Measurements from ENCODE around the gene CLIC5. TPM values are rescaled to one million over a fixed set of nuclear protein-coding genes. Genes with fewer than 3 reads are reported as not detected.

The CLIC5 gene
- total and polyA plus RNA-seq, 2 of the 8 experiments (the other 6 are each of a cell fraction or from before 2014, with no cell fraction given), result 0.12 to 0.15 TPM

DNA sequence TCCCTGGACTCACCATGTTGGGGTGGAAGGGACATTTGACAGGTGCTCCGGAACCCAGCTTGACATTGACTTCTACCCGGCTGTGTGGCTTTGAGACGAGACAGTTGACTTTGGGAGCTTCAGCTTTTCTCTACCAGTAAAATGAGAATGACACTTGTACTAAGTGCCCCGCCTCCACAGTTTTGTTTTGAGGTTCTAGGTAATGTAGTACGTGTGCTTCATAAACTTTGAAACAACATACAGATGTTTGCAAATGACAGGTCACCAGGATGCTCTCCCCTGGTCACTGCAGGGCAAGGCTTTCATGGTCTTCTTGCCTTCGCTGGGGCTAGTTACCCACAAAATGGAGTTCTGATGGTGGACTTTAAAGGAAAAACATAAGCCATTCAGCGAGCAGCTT is 31.3 kb downstream of the CLIC5 start:
- CTCF ChIA-PET (ENCODE audit: partially characterized antibody), result interaction anchor here (1.3 to 2.2 kb wide), 2 partner anchors 40 to 54 kb away, joined by 3 to 7 read pairs; no protein-coding TSS in a partner anchor

More for the DNA sequence above, 31.3 kb downstream of the CLIC5 start:
- POLR2A ChIA-PET (ENCODE audit: partially characterized antibody), result no interaction called here
- Histone ChIP-seq H2AK5ac (ENCODE audit: low read depth, low read length) (no peak overlapping the region), H4K8ac (ENCODE audit: extremely low read depth, insufficient read depth, low read length) (no peak overlapping the region), H3K4ac (replicated peaks; ENCODE audit: insufficient read length, low read depth, low read length) (no peak overlapping the region), H4K91ac (replicated peaks; ENCODE audit: insufficient read length, low read length) (no peak overlapping the region), H3K56ac (replicated peaks; ENCODE audit: insufficient read length, low read depth, low read length) (no peak overlapping the region), H4K5ac (ENCODE audit: insufficient read length, low read depth, low read length) (no peak overlapping the region), H2BK15ac (ENCODE audit: low read length) (no peak overlapping the region), H2BK120ac (replicated peaks; ENCODE audit: low read depth, low read length) (no peak overlapping the region), H3K14ac (ENCODE audit: insufficient read length) (no peak overlapping the region), H3K18ac (ENCODE audit: extremely low read depth, low read length) (no peak overlapping the region), H2BK20ac (ENCODE audit: low read length) (no peak overlapping the region), H3K9ac (replicated peaks in 1 of 4; ENCODE audit: extremely low read depth in 1 of 4, low read depth in 3 of 4, low read length in 3 of 4) (no peak overlapping the region), H3K4me3 (ENCODE audit: extremely low read depth in 1 of 4, insufficient read depth in 2 of 4, low read depth in 3 of 4, low read length in 4 of 4) (no peak overlapping the region), H3K4me1 (replicated peaks in 1 of 4; ENCODE audit: control insufficient read depth in 3 of 4, insufficient read depth in 4 of 4, low read length in 3 of 4) (no peaks in the 10 kb centered on the region), H3K27me3 (replicated peaks in 1 of 4; ENCODE audit: control insufficient read depth in 3 of 4, extremely low read depth in 1 of 4, insufficient read depth in 3 of 4, low read length in 3 of 4) (no peaks in the 10 kb centered on the region), H3K4me2 (ENCODE audit: insufficient read depth in 1 of 2, low read depth in 2 of 2, low read length in 2 of 2) (no peak overlapping the region), H3K79me2 (ENCODE audit: control insufficient read depth in 1 of 2, insufficient read depth in 2 of 2, low read length in 2 of 2) (no peaks in the 10 kb centered on the region), H3K79me1 (ENCODE audit: low read depth, low read length) (no peaks in the 10 kb centered on the region), H2BK12ac (ENCODE audit: low read depth, low read length) (no peak overlapping the region), H3K27ac (ENCODE audit: low read depth, low read length) (no peak overlapping the region), H3K9me3 (ENCODE audit: insufficient read depth in 2 of 2, low read depth in 1 of 2, low read length in 1 of 2) (no peaks in the 10 kb centered on the region), H3K23ac (ENCODE audit: insufficient read length) (no peak overlapping the region), H2BK5ac (ENCODE audit: low read depth, low read length) (no peak overlapping the region), H3K36me3 (ENCODE audit: control insufficient read depth in 2 of 4, insufficient read depth in 4 of 4, low read length in 3 of 4) (no peaks in the 10 kb centered on the region), H2AFZ (ENCODE audit: low read length) (no peak overlapping the region), H3K23me2 (ENCODE audit: low read depth, low read length) (no peaks in the 10 kb centered on the region), H4K20me1 (replicated peaks in 1 of 2; ENCODE audit: control insufficient read depth in 1 of 2, insufficient read depth in 2 of 2, low read length in 2 of 2) (no peaks in the 10 kb centered on the region)
- 88% methylated on average over 7 of the region's 7 CpGs; no CpG with 5 or more reads in 1 of the 2 experiments for WGBS, 2 experiments (ENCODE audit: extremely low coverage in 1 of 2, insufficient coverage in 1 of 2, insufficient read length in 1 of 2, insufficient replicate concordance in 2 of 2, low coverage in 1 of 2, low lambda C conversion rate in 2 of 2, missing lambda C conversion rate in 1 of 2)
- FAIRE-seq (no peak), DNase-seq (ENCODE audit: low read depth in 1 of 2, low spot score in 2 of 2) (no peak)
- TF ChIP-seq RFX5 (IDR thresholded peaks at IDR 0.05; ENCODE audit: borderline replicate concordance, low read depth, low read length) (no peak), BRCA1 (IDR thresholded peaks at IDR 0.05; ENCODE audit: low read depth, low read length) (no peak), TCF12 (IDR thresholded peaks at IDR 0.05; ENCODE audit: low read depth, low read length) (no peak), CEBPB (IDR thresholded peaks at IDR 0.05; ENCODE audit: low read depth, low read length) (no peak), SUZ12 (IDR thresholded peaks at IDR 0.05; ENCODE audit: low read length) (no peak), SRF (IDR thresholded peaks at IDR 0.05; ENCODE audit: low read depth, low read length) (no peak), TEAD4 (IDR thresholded peaks at IDR 0.05; ENCODE audit: low read depth, low read length) (no peak), POLR2A (IDR thresholded peaks at IDR 0.05; ENCODE audit: control extremely low read depth in 1 of 2, low read depth in 2 of 2, low read length in 2 of 2) (no peak), TAF7 (optimal IDR thresholded peaks at IDR 0.05; ENCODE audit: borderline replicate concordance, low read depth, low read length) (no peak)
- TF ChIP-seq, protein P1, sequence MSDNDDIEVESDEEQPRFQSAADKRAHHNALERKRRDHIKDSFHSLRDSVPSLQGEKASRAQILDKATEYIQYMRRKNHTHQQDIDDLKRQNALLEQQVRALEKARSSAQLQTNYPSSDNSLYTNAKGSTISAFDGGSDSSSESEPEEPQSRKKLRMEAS (IDR thresholded peaks at IDR 0.05), result no peak
- TF ChIP-seq, protein P2, sequence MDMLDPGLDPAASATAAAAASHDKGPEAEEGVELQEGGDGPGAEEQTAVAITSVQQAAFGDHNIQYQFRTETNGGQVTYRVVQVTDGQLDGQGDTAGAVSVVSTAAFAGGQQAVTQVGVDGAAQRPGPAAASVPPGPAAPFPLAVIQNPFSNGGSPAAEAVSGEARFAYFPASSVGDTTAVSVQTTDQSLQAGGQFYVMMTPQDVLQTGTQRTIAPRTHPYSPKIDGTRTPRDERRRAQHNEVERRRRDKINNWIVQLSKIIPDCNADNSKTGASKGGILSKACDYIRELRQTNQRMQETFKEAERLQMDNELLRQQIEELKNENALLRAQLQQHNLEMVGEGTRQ (IDR thresholded peaks at IDR 0.05; ENCODE audit: low read length), result no peak

All from H1 (cell line).